ENCODE data around the gene PIM3.

GRCh38 chr22:49979587-49980264, 19.2 kb downstream of the PIM3 start:
- no peak for TF ChIP-seq POLR2A (IDR thresholded peaks at IDR 0.05)
- TF ChIP-seq CTCF (IDR thresholded peaks at IDR 0.05) = peak; percentile 40 to 79 (median 68)

Measured in Peyer's patch (tissue), 4 donors.